ENCODE results near the gene TSHB. TPM values are rescaled to one million over a fixed set of nuclear protein-coding genes. Genes with fewer than 3 reads are reported as not detected.

The TSHB gene
- total RNA-seq, 3 donors from 2014 or later, result not detected

DNA sequence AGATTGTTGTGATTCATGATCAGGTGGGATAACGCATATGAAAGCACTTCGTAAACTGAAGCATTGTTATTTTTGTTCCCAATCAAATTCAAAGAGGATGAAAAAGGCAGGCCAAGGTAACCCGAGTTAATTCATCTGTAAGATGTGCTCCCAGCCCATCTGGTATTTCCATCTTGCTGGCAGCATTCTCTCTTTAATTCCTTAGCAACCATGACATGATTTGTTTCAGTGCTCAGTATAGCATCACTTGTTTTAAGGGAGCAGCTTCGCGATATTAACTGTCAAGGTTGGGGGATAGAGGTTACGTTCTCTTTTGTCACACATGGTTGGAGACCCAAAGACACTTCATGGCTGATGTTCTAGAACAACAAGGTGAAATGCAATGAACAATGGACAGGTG lies 53.3 kb downstream of the TSHB start:
- intact Hi-C loops (cut with DNase I; ENCODE audit: low total_unique reads), result no loop called here
- H3K27ac ChIP-seq, result no peak overlapping the region
- no peak for DNase-seq (ENCODE audit: low spot score in 2 of 2)
- no peak for TF ChIP-seq POLR2A (IDR thresholded peaks at IDR 0.05)
- TF ChIP-seq, protein P1, sequence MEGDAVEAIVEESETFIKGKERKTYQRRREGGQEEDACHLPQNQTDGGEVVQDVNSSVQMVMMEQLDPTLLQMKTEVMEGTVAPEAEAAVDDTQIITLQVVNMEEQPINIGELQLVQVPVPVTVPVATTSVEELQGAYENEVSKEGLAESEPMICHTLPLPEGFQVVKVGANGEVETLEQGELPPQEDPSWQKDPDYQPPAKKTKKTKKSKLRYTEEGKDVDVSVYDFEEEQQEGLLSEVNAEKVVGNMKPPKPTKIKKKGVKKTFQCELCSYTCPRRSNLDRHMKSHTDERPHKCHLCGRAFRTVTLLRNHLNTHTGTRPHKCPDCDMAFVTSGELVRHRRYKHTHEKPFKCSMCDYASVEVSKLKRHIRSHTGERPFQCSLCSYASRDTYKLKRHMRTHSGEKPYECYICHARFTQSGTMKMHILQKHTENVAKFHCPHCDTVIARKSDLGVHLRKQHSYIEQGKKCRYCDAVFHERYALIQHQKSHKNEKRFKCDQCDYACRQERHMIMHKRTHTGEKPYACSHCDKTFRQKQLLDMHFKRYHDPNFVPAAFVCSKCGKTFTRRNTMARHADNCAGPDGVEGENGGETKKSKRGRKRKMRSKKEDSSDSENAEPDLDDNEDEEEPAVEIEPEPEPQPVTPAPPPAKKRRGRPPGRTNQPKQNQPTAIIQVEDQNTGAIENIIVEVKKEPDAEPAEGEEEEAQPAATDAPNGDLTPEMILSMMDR (IDR thresholded peaks at IDR 0.05), result no peak
- no peak for TF ChIP-seq POLR2AphosphoS5 (IDR thresholded peaks at IDR 0.05)
- H3K4me3 ChIP-seq, result no peak overlapping the region
- peaks cover 0 to 3% of the 10 kb centered on the region in 2 donors for H3K27me3 ChIP-seq
- H3K36me3 ChIP-seq, result no peaks in the 10 kb centered on the region
- no peaks in the 10 kb centered on the region for H3K4me1 ChIP-seq
- H3K9me3 ChIP-seq, result no peaks in the 10 kb centered on the region

Other genes starting within 250 kb of the TSHB start
- 10 to 100 TPM; 31.6 to 41.0 (median 32.3) TPM for gene SIKE1, start 249.1 kb upstream of the TSHB start, total RNA-seq
- gene SYCP1, start 175.0 kb upstream of the TSHB start, total RNA-seq, result under 1 TPM in 1 of 3 donors, not detected in 2; 0.16 TPM
- 1 to 10 TPM; 2.6 to 9.7 (median 3.7) TPM for gene TSPAN2, start 59.7 kb downstream of the TSHB start, total RNA-seq